ENCODE measurements around the gene SPRR2B.

DNA sequence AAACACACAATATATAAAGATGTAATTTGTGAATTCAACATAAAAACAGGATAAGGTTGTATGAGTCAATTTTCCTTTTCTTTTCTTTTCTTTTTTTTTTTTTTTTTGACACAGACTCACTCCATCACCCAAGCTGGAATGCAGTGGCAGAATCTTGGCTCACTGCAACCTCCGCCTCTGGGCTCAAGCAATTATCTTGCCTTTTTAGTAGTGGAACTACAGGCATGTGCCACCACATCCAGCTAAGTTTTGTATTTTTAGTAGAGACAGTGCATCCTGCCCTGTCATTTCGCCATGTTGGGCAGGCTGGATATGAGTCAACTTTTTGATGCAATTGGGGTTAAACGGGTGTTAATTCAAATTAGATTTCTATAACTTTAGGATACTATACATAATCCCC, 10.3 kb upstream of the SPRR2B start:
- TF ChIP-seq, protein P1, sequence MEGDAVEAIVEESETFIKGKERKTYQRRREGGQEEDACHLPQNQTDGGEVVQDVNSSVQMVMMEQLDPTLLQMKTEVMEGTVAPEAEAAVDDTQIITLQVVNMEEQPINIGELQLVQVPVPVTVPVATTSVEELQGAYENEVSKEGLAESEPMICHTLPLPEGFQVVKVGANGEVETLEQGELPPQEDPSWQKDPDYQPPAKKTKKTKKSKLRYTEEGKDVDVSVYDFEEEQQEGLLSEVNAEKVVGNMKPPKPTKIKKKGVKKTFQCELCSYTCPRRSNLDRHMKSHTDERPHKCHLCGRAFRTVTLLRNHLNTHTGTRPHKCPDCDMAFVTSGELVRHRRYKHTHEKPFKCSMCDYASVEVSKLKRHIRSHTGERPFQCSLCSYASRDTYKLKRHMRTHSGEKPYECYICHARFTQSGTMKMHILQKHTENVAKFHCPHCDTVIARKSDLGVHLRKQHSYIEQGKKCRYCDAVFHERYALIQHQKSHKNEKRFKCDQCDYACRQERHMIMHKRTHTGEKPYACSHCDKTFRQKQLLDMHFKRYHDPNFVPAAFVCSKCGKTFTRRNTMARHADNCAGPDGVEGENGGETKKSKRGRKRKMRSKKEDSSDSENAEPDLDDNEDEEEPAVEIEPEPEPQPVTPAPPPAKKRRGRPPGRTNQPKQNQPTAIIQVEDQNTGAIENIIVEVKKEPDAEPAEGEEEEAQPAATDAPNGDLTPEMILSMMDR (IDR thresholded peaks at IDR 0.05; ENCODE audit: low read length) = no peak
- TF ChIP-seq EZH2phosphoT487 (IDR thresholded peaks at IDR 0.05; ENCODE audit: low read length) (no peak), EZH2 (optimal IDR thresholded peaks at IDR 0.05; ENCODE audit: low read depth, low read length) (no peak)

Data from MM.1S (cell line).